B cell (primary cell): ENCODE data around the gene FBXW4.

Experiments used
- CTCF ChIP-seq: fragments of 200-600 bp; IDR thresholded peaks from one replicate; pipeline ENCODE4 v1.8.0; 2022; ENCODE audit warnings: antibody characterized with exemption, mild to moderate bottlenecking
- EZH2 ChIP-seq: IDR thresholded peaks from 2 replicates; pipeline ENCODE4 v1.6.1; 2012; ENCODE audit warnings: borderline replicate concordance, low read depth, mild to moderate bottlenecking, moderate library complexity, low read length; ENCODE audit not compliant: insufficient read depth, poor library complexity, severe bottlenecking

- TF ChIP-seq CTCF, result no peak
- no peak for TF ChIP-seq EZH2
Measured at GRCh38 chr10:101564490-101564991, 130.4 kb downstream of the FBXW4 start.
